ENCODE data around the gene SMAD3. TPM values are rescaled to one million over a fixed set of nuclear protein-coding genes. Genes with fewer than 3 reads are reported as not detected.

SMAD3 gene
- total and polyA plus RNA-seq, 2 of the 4 experiments (the other 2 are of a cell fraction): 71.0 to 177 TPM

GRCh38 chr15:67190326-67190725, 124.9 kb downstream of the SMAD3 start:
- H3K27ac ChIP-seq (ENCODE audit: insufficient read depth, low read length): no peak overlapping the region
- ATAC-seq (ENCODE audit: low read depth) (no peak), DNase-seq (peak; percentile 0)
- H2AK9ac ChIP-seq (replicated peaks; ENCODE audit: low read depth, low read length, poor library complexity): no peak overlapping the region
- H4K91ac ChIP-seq (ENCODE audit: insufficient read depth, low read depth, low read length): no peak overlapping the region
- no peak overlapping the region for H2BK120ac ChIP-seq (ENCODE audit: low read depth, low read length)
- H3K4me2 ChIP-seq (ENCODE audit: low read depth, low read length): no peak overlapping the region
- H2BK20ac ChIP-seq (ENCODE audit: low read depth, low read length): no peak overlapping the region
- no TSS peak for BruUV-seq (replicated peaks)
- WGBS, 2 experiments (ENCODE audit: extremely low coverage in 2 of 2, insufficient read length in 1 of 2): no CpG with 5 or more reads among the region's 2 CpGs
- intact Hi-C loops (cut with micrococcal nuclease) (no loop called here), dilution Hi-C loops (cut with HindIII; ENCODE audit: low sequenced_read_pairs, unreplicated experiment) (no loop called here), in situ Hi-C loops (cut with MboI; ENCODE audit: low sequenced_read_pairs) (loop anchor here (10.0 kb wide), 1 partner anchor 246 kb away; no protein-coding TSS in a partner anchor)
- H3K9me3 ChIP-seq (ENCODE audit: control insufficient read depth, insufficient read depth, low read length): no peaks in the 10 kb centered on the region
- no peaks in the 10 kb centered on the region for H4K20me1 ChIP-seq (ENCODE audit: insufficient read depth, low read length)
- no peak overlapping the region for H2BK15ac ChIP-seq (ENCODE audit: low read depth, low read length)
- H4K8ac ChIP-seq (ENCODE audit: low read depth in 2 of 2, low read length in 2 of 2): no peak overlapping the region
- TF ChIP-seq RAD21 (IDR thresholded peaks at IDR 0.05; ENCODE audit: low read length) (no peak), RFX5 (IDR thresholded peaks at IDR 0.05; ENCODE audit: low read depth, low read length) (no peak), MXI1 (IDR thresholded peaks at IDR 0.05; ENCODE audit: borderline replicate concordance, low read depth, low read length) (no peak), FOS (IDR thresholded peaks at IDR 0.05; ENCODE audit: low read depth, low read length) (no peak), MAFK (IDR thresholded peaks at IDR 0.05; ENCODE audit: low read depth, low read length) (no peak), CTCF (conservative IDR thresholded peaks at IDR 0.05; ENCODE audit: low read depth, low read length) (no peak), POLR2A (IDR thresholded peaks at IDR 0.05; ENCODE audit: low read depth, low read length) (no peak), ELK1 (IDR thresholded peaks at IDR 0.05; ENCODE audit: borderline replicate concordance, low read depth, low read length) (no peak), RCOR1 (IDR thresholded peaks at IDR 0.05; ENCODE audit: insufficient replicate concordance, low read length) (no peak), CHD1 (IDR thresholded peaks at IDR 0.05; ENCODE audit: low read depth, low read length) (no peak), SMC3 (IDR thresholded peaks at IDR 0.05; ENCODE audit: low read depth, low read length) (no peak), CEBPB (IDR thresholded peaks at IDR 0.05; ENCODE audit: low read depth, low read length) (no peak), NFE2L2 (IDR thresholded peaks at IDR 0.05; ENCODE audit: low read depth, low read length) (no peak), BHLHE40 (IDR thresholded peaks at IDR 0.05; ENCODE audit: low read depth, low read length) (no peak), MAZ (IDR thresholded peaks at IDR 0.05; ENCODE audit: borderline replicate concordance, low read depth, low read length) (no peak), USF2 (IDR thresholded peaks at IDR 0.05; ENCODE audit: low read depth, low read length) (no peak)
- peak overlapping the region; percentile 5; the same call in 1 of the 2 replicates for H2AK5ac ChIP-seq (ENCODE audit: low read depth, low read length)
- H3K4me1 ChIP-seq (ENCODE audit: control insufficient read depth, insufficient read depth, low read length): peaks cover 49% of the 10 kb centered on the region
- ChIA-PET CTCF (no interaction called here), POLR2A (ENCODE audit: unreplicated experiment) (no interaction called here)
- no peak overlapping the region for H3K9ac ChIP-seq (ENCODE audit: low read depth, low read length)
- H3K79me1 ChIP-seq (ENCODE audit: low read depth in 1 of 2, low read length in 2 of 2): peaks cover 31 to 91% of the 10 kb centered on the region in 2 experiments
- H3K56ac ChIP-seq (ENCODE audit: extremely low read depth, insufficient read depth, low read length): no peak overlapping the region
- no peak overlapping the region for H4K5ac ChIP-seq (ENCODE audit: low read depth, low read length)
- no peak overlapping the region for H3K14ac ChIP-seq (replicated peaks; ENCODE audit: low read depth, low read length)
- peaks cover 56% of the 10 kb centered on the region for H3K9me1 ChIP-seq (ENCODE audit: insufficient read depth, low read length)
- peaks cover 88% of the 10 kb centered on the region for H3K36me3 ChIP-seq (ENCODE audit: control insufficient read depth, insufficient read depth, low read length)
- H3K27me3 ChIP-seq (ENCODE audit: control insufficient read depth, insufficient read depth, low read length): no peaks in the 10 kb centered on the region
- H3K23ac ChIP-seq (ENCODE audit: low read depth, low read length): no peak overlapping the region
- H3K4ac ChIP-seq (ENCODE audit: low read depth, low read length): no peak overlapping the region
- H2AFZ ChIP-seq (replicated peaks; ENCODE audit: low read length, poor library complexity): no peak overlapping the region
- H3K4me3 ChIP-seq (ENCODE audit: insufficient read depth, low read depth, low read length): no peak overlapping the region
- H2BK5ac ChIP-seq (ENCODE audit: low read depth, low read length, poor library complexity, severe bottlenecking): no peak overlapping the region
- no peak overlapping the region for H3K18ac ChIP-seq (ENCODE audit: low read depth, low read length)
